KMS-11 (cell line): ENCODE results near the gene CDK11B.

Source experiments
- H2AFZ ChIP-seq: fragments of 200-600 bp; sonication (generic); 2 replicates; pipeline ENCODE4 v1.6.1; 2016; ENCODE audit warnings: antibody characterized with exemption, mixed run types, low read depth
- H3K27ac ChIP-seq: fragments of 200-600 bp; sonication (generic); 2 replicates; pipeline ENCODE4 v1.6.1; 2016; ENCODE audit warnings: mild to moderate bottlenecking, mixed run types
- H3K27me3 ChIP-seq: fragments of 200-600 bp; sonication (generic); 2 replicates; pipeline ENCODE4 v1.6.1; 2017; ENCODE audit warnings: mild to moderate bottlenecking, low read depth, mixed run types, moderate library complexity; ENCODE audit not compliant: insufficient read depth
- H3K36me3 ChIP-seq: fragments of 200-600 bp; sonication (generic); 2 replicates; pipeline ENCODE4 v1.6.1; 2017; ENCODE audit warnings: mild to moderate bottlenecking, mixed run types; ENCODE audit not compliant: insufficient read depth
- H3K4me1 ChIP-seq: fragments of 200-600 bp; sonication (generic); 2 replicates; pipeline ENCODE4 v1.6.1; 2016; ENCODE audit warnings: mild to moderate bottlenecking, low read depth, mixed run types; ENCODE audit not compliant: poor library complexity, severe bottlenecking
- H3K4me2 ChIP-seq: fragments of 200-600 bp; sonication (generic); 2 replicates; pipeline ENCODE4 v1.7.0; 2016; ENCODE audit warnings: mild to moderate bottlenecking, mixed run types
- H3K4me3 ChIP-seq: fragments of 200-600 bp; sonication (generic); IDR thresholded peaks from 2 replicates; pipeline ENCODE4 v1.6.1; 2017; ENCODE audit warnings: low read depth, low read length, mixed read lengths; ENCODE audit not compliant: insufficient read depth
- H3K79me2 ChIP-seq: fragments of 200-600 bp; sonication (generic); 2 replicates; pipeline ENCODE4 v1.6.1; 2016; ENCODE audit warnings: low read depth, mixed run types; ENCODE audit not compliant: insufficient read depth
- H3K9ac ChIP-seq: fragments of 200-600 bp; sonication (generic); 2 replicates; pipeline ENCODE4 v1.6.1; 2016; ENCODE audit warnings: mild to moderate bottlenecking, mixed run types
- H4K20me1 ChIP-seq: fragments of 200-600 bp; sonication (generic); 2 replicates; pipeline ENCODE4 v1.6.1; 2016; ENCODE audit warnings: mild to moderate bottlenecking, mixed run types; ENCODE audit not compliant: insufficient read depth
- CTCF ChIP-seq: fragments of 200-600 bp; sonication (generic); conservative IDR thresholded peaks from 2 replicates; pipeline ENCODE4 v1.6.1; 2017; ENCODE audit warnings: low read depth, mild to moderate bottlenecking, antibody characterized with exemption, low read length, moderate library complexity, mixed read lengths

The CDK11B gene

GRCh38 chr1:1672181-1672965 is 13.6 kb upstream of the CDK11B start:
- Histone ChIP-seq H3K27ac (no peak overlapping the region), H3K4me2 (no peak overlapping the region), H2AFZ (no peak overlapping the region), H3K27me3 (no peaks in the 10 kb centered on the region), H4K20me1 (no peaks in the 10 kb centered on the region), H3K36me3 (no peaks in the 10 kb centered on the region), H3K79me2 (no peaks in the 10 kb centered on the region; the same call in 1 of the 2 replicates), H3K9ac (no peak overlapping the region), H3K4me3 (no peak overlapping the region), H3K4me1 (peaks cover 2% of the 10 kb centered on the region)
- no peak for TF ChIP-seq CTCF

GRCh38 chr1:1671365-1672119 is 12.7 kb upstream of the CDK11B start:
- no peak for TF ChIP-seq CTCF
- H3K36me3 ChIP-seq: no peaks in the 10 kb centered on the region

GRCh38 chr1:1670866-1671265 is 12.1 kb upstream of the CDK11B start:
- H3K79me2 ChIP-seq: no peaks in the 10 kb centered on the region
- no peak overlapping the region for H3K4me3 ChIP-seq
- H3K4me2 ChIP-seq: no peak overlapping the region
- H3K4me1 ChIP-seq: no peaks in the 10 kb centered on the region
- H3K9ac ChIP-seq: no peak overlapping the region
- H2AFZ ChIP-seq: no peak overlapping the region
- no peaks in the 10 kb centered on the region for H4K20me1 ChIP-seq
- no peaks in the 10 kb centered on the region for H3K36me3 ChIP-seq
- TF ChIP-seq CTCF: no peak
- no peak overlapping the region for H3K27ac ChIP-seq
- H3K27me3 ChIP-seq: no peaks in the 10 kb centered on the region

More at GRCh38 chr1:1671365-1672119, 12.7 kb upstream of the CDK11B start:
- no peaks in the 10 kb centered on the region for H4K20me1 ChIP-seq
- no peak overlapping the region for H3K27ac ChIP-seq
- no peak overlapping the region for H2AFZ ChIP-seq
- H3K4me3 ChIP-seq: no peak overlapping the region
- no peaks in the 10 kb centered on the region for H3K79me2 ChIP-seq
- no peaks in the 10 kb centered on the region for H3K27me3 ChIP-seq
- no peak overlapping the region for H3K9ac ChIP-seq
- no peaks in the 10 kb centered on the region for H3K4me1 ChIP-seq
- H3K4me2 ChIP-seq: no peak overlapping the region

- Histone ChIP-seq H3K4me3 (no peak overlapping the region), H3K4me1 (no peaks in the 10 kb centered on the region), H3K36me3 (no peaks in the 10 kb centered on the region), H3K79me2 (no peaks in the 10 kb centered on the region), H3K4me2 (no peak overlapping the region), H4K20me1 (no peaks in the 10 kb centered on the region), H3K27me3 (no peaks in the 10 kb centered on the region), H2AFZ (no peak overlapping the region), H3K9ac (no peak overlapping the region), H3K27ac (no peak overlapping the region)
- TF ChIP-seq CTCF: no peak
Measured at GRCh38 chr1:1669468-1670440, 10.9 kb upstream of the CDK11B start.
